GM21576 (cell line): ENCODE data around the gene PRDM5.

Source experiments
- ATAC-seq: cut with Tn5 transposase; IDR thresholded peaks from one replicate; pipeline ENCODE4 v1.9.1; 2021; ENCODE audit warnings: mild to moderate bottlenecking, moderate library complexity; ENCODE audit not compliant: unreplicated experiment

Gene PRDM5

GRCh38 chr4:120824946-120825345, 97.6 kb downstream of the PRDM5 start:
- ATAC-seq: no peak

GRCh38 chr4:120821977-120822376, 100.5 kb downstream of the PRDM5 start:
- no peak for ATAC-seq

GRCh38 chr4:120821029-120821428, 101.5 kb downstream of the PRDM5 start:
- ATAC-seq: no peak

GRCh38 chr4:120819805-120820437, 102.6 kb downstream of the PRDM5 start:
- ATAC-seq: peak; percentile 70

- no peak for ATAC-seq
These were observed 106.1 kb downstream of the PRDM5 start for GRCh38 chr4:120816296-120816965.

GRCh38 chr4:120815361-120815760, 107.2 kb downstream of the PRDM5 start:
- ATAC-seq: no peak

GRCh38 chr4:120814886-120815285, 107.6 kb downstream of the PRDM5 start:
- no peak for ATAC-seq

GRCh38 chr4:120812216-120812615, 110.3 kb downstream of the PRDM5 start:
- ATAC-seq: no peak

GRCh38 chr4:120809518-120809917, 113.0 kb downstream of the PRDM5 start:
- no peak for ATAC-seq

- no peak for ATAC-seq
These were observed 113.9 kb downstream of the PRDM5 start for GRCh38 chr4:120808475-120809141.

GRCh38 chr4:120801137-120801758, 121.3 kb downstream of the PRDM5 start:
- ATAC-seq: no peak

- no peak for ATAC-seq
These were observed 124.0 kb downstream of the PRDM5 start for GRCh38 chr4:120798570-120798969.

- ATAC-seq: no peak
These were observed 126.3 kb downstream of the PRDM5 start for GRCh38 chr4:120796271-120796670.

GRCh38 chr4:120785202-120785601, 137.3 kb downstream of the PRDM5 start:
- ATAC-seq: no peak

- ATAC-seq: no peak
These were observed 145.1 kb downstream of the PRDM5 start for GRCh38 chr4:120777459-120777858.

- ATAC-seq: no peak
These were observed 147.1 kb downstream of the PRDM5 start for GRCh38 chr4:120775431-120775830.

- peak; percentile 71 for ATAC-seq
These were observed 148.9 kb downstream of the PRDM5 start for GRCh38 chr4:120773641-120774040.

GRCh38 chr4:120771907-120772306, 150.6 kb downstream of the PRDM5 start:
- ATAC-seq: no peak

- ATAC-seq: no peak
These were observed 151.6 kb downstream of the PRDM5 start for GRCh38 chr4:120770897-120771296.

GRCh38 chr4:120769227-120769626, 153.3 kb downstream of the PRDM5 start:
- ATAC-seq: no peak

GRCh38 chr4:120765260-120765680, 157.3 kb downstream of the PRDM5 start:
- ATAC-seq: peak; percentile 8

- ATAC-seq: no peak
These were observed 158.9 kb downstream of the PRDM5 start for GRCh38 chr4:120763650-120764049.
